ENCODE measurements around the gene NXF1. TPM values are rescaled to one million over a fixed set of nuclear protein-coding genes. Genes with fewer than 3 reads are reported as not detected.

NXF1 gene
- total and polyA plus RNA-seq, 2 of the 13 experiments (the other 11 are each of a cell fraction or from before 2014, with no cell fraction given) = 30.4 to 30.9 TPM

GRCh38 chr11:62839050-62839945 is 34.1 kb upstream of the NXF1 start, which contains the start of gene WDR74 (continued):
- no peak for TF ChIP-seq ZNF552 (CRISPR knock-in tag; IDR thresholded peaks at IDR 0.05; ENCODE audit: borderline replicate concordance)
- no peak for TF ChIP-seq ZMYM2 (CRISPR knock-in tag; IDR thresholded peaks at IDR 0.05)
- no peak for TF ChIP-seq ZNF652 (CRISPR knock-in tag; IDR thresholded peaks at IDR 0.05; ENCODE audit: borderline replicate concordance, low read depth)
- no peak for TF ChIP-seq E2F1 (CRISPR knock-in tag; IDR thresholded peaks at IDR 0.05)
- no peak for TF ChIP-seq ZXDC (CRISPR knock-in tag; IDR thresholded peaks at IDR 0.05)
- no peak for TF ChIP-seq TCF12 (IDR thresholded peaks at IDR 0.05)
- peak; percentile 63; the same call in 1 of the 2 replicates for TF ChIP-seq TCF12 (CRISPR knock-in tag; IDR thresholded peaks at IDR 0.05)
- TF ChIP-seq ZNF616 (CRISPR knock-in tag; IDR thresholded peaks at IDR 0.05; ENCODE audit: low read depth) = peak; percentile 70; the same call in 1 of the 2 replicates
- TF ChIP-seq NFKBIZ (CRISPR knock-in tag; IDR thresholded peaks at IDR 0.05) = peak; percentile 55; the same call in 1 of the 2 replicates
- no peak for TF ChIP-seq ZNF253 (CRISPR knock-in tag; IDR thresholded peaks at IDR 0.05; ENCODE audit: borderline replicate concordance)
- peak; percentile 79; the same call in 1 of the 2 replicates for TF ChIP-seq ZNF782 (CRISPR knock-in tag; IDR thresholded peaks at IDR 0.05; ENCODE audit: borderline replicate concordance)
- TF ChIP-seq ZNF7 (CRISPR knock-in tag; IDR thresholded peaks at IDR 0.05) = no peak
- TF ChIP-seq ZNF326 (CRISPR knock-in tag; IDR thresholded peaks at IDR 0.05; ENCODE audit: borderline replicate concordance) = no peak
- TF ChIP-seq ZNF431 (CRISPR knock-in tag; IDR thresholded peaks at IDR 0.05; ENCODE audit: borderline replicate concordance, low read depth) = no peak
- TF ChIP-seq SSRP1 (CRISPR knock-in tag; IDR thresholded peaks at IDR 0.05) = no peak
- TF ChIP-seq ZBTB40 (IDR thresholded peaks at IDR 0.05) = no peak
- TF ChIP-seq ZBTB40 (CRISPR knock-in tag; IDR thresholded peaks at IDR 0.05) = peak; percentile 93; the same call in 1 of the 2 replicates
